ENCODE measurements around the gene ARHGAP32.

ARHGAP32 gene

DNA sequence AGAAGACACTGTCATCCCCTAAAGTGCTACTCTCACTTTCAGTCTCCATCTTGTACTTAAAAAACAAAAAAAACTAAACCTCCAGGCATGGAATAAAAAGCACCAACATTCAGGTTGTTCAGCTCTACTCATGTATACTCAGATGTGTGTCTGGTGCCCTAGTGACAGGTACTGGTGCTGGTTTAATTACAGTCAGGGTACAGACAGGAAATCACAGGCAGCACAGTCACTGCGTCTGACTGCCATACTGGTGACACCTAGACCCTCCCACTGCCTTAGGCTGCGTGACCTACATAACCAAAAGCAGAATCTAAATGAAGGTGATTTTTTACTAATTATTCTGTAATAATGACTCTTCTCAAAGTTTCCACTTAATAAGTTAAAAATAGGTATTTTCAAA is at the start of gene ARHGAP32:
Gene ARHGAP32, minus strand, starts transcription at position 176 of the 400 bp plus-strand sequence. Its CDS starts 127 bp downstream, at position 49.
- DNase-seq (ENCODE audit: low read depth in 2 of 2) = no peak

- no peak for DNase-seq (ENCODE audit: low read depth in 2 of 2)
These were observed 47.1 kb upstream of the ARHGAP32 start for GRCh38 chr11:129239207-129239606.

GRCh38 chr11:129237880-129238638 is 45.9 kb upstream of the ARHGAP32 start:
- DNase-seq (ENCODE audit: low read depth in 2 of 2) = no peak

GRCh38 chr11:129237456-129237855 is 45.3 kb upstream of the ARHGAP32 start:
- no peak for DNase-seq (ENCODE audit: low read depth in 2 of 2)

DNA sequence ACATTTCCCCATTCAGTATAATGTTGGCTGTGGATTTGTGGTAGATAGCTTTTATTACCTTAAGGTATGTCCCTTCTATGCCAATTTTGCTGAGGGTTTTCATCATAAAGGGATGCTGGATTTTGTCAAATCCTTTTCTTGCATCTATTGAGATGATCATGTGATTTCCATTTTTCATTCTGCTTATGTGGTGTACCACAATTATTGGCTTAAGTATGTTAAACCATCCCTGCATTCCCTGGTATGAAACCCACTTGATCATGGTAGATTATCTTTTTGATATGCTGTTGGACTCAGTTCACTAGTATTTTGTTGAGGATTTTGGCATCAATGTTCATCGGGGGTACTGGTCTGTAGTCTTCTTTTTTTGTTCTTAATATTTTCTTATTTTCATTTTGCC is 44.7 kb upstream of the ARHGAP32 start:
- no peak for DNase-seq (ENCODE audit: low read depth in 2 of 2)

DNA sequence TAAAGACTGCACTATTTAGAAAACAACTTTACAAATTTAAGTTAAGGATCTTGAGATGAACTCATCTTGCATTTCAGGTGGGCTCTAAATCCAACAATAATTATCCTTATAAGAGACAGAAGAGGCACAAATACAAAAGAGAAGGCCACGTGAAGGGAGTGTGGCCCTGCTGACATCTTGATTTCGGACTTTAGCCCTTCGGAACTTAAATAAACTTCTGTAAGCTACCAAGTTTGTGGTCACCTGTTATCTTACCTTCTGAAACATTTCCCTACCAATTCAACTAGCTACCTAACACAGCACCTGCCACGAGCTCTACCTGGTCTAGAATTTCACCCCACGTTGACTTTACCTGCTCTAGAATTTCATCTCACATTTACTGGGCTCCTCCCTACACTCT is 42.9 kb upstream of the ARHGAP32 start:
- DNase-seq (ENCODE audit: low read depth in 2 of 2) = no peak

DNA sequence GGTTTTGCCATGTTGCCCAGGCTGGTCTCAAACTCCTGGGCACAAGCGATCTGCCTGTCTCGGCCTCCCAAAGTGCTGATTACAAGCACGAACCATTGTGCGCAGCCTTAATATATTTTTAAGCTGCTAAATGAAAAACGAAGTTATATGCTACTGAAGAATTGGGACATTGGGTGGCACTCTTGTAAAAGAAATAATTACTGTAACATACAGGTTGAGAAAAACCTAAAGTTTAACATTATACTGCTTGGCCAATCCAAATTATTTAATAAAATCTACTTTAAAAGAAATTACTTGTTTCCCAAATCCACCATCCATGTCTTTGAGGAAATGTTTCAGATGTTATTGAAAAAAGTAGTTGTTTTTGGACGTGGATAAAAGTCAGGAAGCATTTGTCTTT is 37.9 kb upstream of the ARHGAP32 start:
- no peak for DNase-seq (ENCODE audit: low read depth in 2 of 2)

DNA sequence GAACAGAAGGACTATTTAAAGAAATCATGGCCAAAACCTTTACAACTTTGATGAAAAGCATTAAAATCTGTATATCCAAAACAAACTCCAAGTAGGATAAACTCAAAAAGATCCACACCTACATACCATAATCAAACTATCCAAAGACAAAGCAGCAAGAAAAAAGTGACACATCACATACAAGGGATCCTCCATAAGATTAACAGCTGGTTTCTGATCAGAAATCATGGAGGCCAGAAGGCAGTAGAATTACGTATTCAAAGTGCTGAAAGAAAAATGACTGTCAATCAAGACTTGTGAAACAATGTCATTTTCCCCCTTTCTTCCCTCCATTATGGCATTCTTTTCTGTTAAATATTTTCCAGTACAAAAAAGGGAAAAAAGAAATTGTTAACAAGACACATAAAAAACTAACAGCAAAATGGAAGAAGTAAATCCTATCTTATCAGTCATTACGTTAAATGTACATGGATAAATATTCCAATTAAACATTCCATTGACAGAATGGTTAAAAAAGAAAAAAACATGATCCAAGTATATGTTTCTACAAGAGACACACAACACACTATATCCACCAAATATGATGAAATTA is 34.2 kb upstream of the ARHGAP32 start:
- DNase-seq (ENCODE audit: low read depth in 2 of 2) = no peak

DNA sequence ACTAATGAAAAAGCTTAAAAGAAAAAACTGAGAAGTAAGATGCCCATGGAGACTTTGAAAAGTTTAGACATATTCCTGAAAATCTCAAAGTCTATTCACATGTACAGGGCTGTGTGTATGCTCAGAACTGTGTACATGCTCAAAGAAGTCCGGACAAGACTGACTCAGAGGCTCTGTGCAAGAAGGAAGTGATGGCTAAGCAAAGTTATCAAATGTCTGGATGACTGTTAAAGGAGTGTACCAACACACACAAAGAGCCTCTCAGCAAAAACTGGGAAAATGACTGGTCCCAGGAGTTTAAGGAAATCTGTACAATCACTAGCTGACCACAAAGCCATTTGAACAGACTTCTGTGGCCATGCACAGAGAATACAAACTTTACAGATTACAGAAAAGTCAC is 33.1 kb upstream of the ARHGAP32 start:
- DNase-seq (ENCODE audit: low read depth in 2 of 2) = no peak

DNA sequence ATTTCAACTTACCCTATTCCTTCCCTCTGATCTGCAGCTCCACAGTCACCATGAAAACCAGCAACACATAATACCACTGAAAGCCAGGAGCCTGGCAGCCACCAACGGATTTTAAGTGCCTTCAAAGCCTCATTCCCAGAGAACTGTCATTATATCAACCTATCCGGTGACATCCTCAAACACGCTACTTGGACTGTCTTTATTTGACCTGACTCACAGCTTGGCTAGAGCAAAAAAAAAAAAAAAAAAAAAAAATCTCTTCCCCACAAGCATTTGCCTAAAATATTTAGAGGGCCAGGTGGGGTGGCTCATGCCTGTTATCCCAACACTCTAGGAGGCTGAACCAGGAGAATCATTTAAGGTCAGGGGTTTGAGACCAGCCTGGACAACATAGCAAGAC is 32.4 kb upstream of the ARHGAP32 start:
- no peak for DNase-seq (ENCODE audit: low read depth in 2 of 2)

DNA sequence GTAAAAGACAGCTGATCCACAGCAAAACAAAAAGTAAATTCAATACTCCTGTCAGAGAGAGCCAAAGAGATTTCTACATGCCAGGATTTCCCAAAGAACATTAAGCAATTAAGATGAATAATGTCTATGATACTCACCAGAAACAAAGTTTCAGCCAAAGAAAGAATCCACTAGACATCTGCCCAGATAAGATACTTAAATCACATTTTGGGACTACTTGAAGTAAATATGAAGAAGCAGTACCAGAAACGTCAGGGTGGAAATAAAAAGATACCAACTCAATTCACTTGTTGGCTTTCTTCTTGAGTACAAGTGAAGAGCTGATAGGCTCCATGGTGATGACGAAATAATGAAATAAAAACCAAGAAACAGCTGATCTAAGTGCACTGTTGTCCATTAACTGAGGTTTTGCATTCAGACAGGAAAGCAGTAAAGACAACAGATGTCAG is 31.6 kb upstream of the ARHGAP32 start:
- DNase-seq (ENCODE audit: low read depth in 2 of 2) = no peak

DNA sequence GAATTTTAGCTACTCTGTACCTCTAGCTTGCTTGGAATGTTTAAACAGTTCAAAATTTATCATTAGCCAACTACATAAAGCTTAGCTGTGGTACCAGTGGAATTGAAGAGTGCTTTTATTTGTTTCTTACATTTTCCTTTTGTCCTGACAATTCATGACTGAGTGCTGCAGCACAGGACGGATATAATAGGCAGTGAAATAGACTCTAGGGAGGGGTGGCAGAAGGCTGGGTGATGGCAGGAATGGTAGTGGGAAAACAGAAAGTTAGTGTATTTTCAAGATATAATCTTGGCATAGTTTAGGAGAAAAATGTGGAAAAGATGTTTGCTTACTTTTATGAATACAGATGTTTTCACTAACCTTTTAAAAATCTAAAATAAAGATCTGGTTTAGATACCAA is 31.1 kb upstream of the ARHGAP32 start:
- DNase-seq (ENCODE audit: low read depth in 2 of 2) = no peak

- DNase-seq (ENCODE audit: low read depth in 2 of 2) = no peak
These were observed 30.0 kb upstream of the ARHGAP32 start for GRCh38 chr11:129222158-129222557.

DNA sequence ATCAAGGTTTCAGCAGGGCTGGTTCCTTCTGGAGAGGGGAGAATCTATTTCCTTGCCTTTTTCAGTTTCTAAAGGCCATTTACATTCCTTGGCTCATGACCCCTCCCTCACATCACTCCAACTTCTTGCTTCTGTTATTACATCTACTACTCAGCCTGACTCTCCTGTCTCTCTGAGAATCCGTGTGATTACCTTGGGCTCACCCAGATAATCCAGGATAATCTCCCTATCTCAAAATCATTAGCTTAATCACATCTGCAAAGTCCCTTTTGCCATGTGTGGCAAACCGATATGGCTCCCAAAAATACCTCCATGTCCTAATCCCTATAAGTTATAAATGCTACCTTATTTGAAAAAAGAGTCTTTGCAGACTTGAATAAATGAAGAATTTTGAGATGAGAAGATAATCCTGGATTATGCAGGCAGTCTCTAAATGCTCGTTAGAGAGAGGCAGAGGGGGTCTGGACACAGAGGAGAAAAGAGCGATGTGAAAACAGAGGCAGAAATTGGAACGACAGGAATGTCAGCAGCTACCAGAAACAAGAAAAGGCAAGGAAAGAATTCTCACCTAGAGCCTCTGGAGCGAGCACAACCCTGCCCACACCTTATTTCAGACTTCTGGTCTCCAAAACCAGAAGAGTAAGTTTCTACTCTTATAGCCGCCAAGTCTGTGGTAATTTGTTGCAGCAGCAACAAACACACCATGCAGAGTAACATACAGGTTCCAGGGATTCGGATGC is 23.6 kb upstream of the ARHGAP32 start:
- no peak for DNase-seq (ENCODE audit: low read depth in 2 of 2)

GRCh38 chr11:129214710-129215295 is 22.7 kb upstream of the ARHGAP32 start:
- no peak for DNase-seq (ENCODE audit: low read depth in 2 of 2)

- no peak for DNase-seq (ENCODE audit: low read depth in 2 of 2)
These were observed 21.1 kb upstream of the ARHGAP32 start for GRCh38 chr11:129213261-129213660.

GRCh38 chr11:129211397-129211796 is 19.3 kb upstream of the ARHGAP32 start:
- DNase-seq (ENCODE audit: low read depth in 2 of 2) = no peak

- no peak for DNase-seq (ENCODE audit: low read depth in 2 of 2)
These were observed 18.7 kb upstream of the ARHGAP32 start for GRCh38 chr11:129210831-129211181.

- DNase-seq (ENCODE audit: low read depth in 2 of 2) = no peak
These were observed 18.0 kb upstream of the ARHGAP32 start for GRCh38 chr11:129209891-129210830.

DNA sequence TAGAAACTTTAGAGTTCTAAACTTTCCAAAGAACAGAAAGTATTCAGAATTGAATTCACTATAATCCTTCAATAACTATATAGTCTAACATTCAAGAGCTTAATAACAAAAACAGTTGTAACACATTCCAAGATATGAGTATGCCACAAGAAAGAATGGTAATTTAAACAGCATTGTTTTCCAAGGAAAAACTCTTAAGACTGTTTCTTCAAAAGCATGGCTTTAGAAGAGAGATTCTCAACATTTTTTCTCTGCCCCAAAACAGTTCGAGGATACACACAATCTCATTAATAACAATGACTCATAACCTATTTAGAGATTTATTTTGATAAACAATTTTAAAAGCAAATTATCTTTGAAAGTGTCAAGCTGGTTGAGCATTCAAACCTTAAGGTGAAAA is 16.7 kb upstream of the ARHGAP32 start:
- no peak for DNase-seq (ENCODE audit: low read depth in 2 of 2)

DNA sequence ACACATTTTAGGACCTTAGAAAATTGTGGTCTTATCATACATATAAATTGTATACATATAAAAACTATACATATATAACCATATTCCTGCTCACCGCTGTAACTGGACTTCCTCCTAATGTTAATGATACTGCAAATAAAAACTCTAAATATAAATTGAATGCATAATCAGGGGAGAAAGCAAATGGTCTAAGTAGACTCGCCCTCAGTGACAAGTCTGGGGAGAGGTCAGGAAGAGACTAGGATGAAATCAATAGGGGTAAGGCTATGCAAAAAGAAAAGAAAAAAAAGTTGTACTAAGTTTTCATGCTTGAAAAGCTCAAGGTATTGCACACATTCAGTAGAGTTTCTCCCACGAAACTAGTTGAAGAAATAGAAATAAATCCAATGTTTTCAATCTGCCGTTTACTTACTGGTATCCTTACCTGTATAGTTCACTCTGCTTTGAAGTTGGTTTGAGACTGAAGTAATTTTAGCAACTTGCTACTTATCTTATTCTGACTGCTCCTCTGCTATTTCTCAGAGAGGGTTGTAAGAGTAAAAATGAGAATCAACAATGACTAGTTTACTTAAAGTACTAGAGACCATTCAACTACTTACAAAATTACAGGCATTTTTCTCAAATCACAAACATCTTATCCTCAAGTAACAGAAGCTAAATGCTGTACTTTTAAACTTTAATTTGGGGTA is 12.2 kb upstream of the ARHGAP32 start:
- no peak for DNase-seq (ENCODE audit: low read depth in 2 of 2)
